Pancreas (tissue), 10 donors: ENCODE data around the gene PKP1. TPM values are rescaled to one million over a fixed set of nuclear protein-coding genes. Genes with fewer than 3 reads are reported as not detected.

Experiments used
- ATAC-seq, 4 donors: fragments of 200-7000 bp; cut with Tn5 transposase; one replicate each; pipeline versions ENCODE4 v1.8.0 to v1.9.1; 2020; ENCODE audit warnings: mild to moderate bottlenecking in 4 of 4, moderate library complexity in 4 of 4
- DNase-seq, 6 donors: peaks; one replicate each; pipeline ENCODE4 v3.0.0-alpha.2; 2020
- FAIRE-seq: peaks from 2 replicates; lab custom pipeline; 2012; peaks lifted over from hg19 to GRCh38; lab: Jason Lieb, UNC
- H3K27ac ChIP-seq, 4 donors: fragments of 200-600 bp; sonication (generic); 1 replicate in 3 of 4; 2 replicates in 1 of 4; pipeline versions ENCODE4 v1.5.0 to v1.8.0; 2020
- H3K27me3 ChIP-seq, 4 donors: fragments of 200-600 bp; one replicate each; pipeline ENCODE4 v1.8.0; 2021
- H3K36me3 ChIP-seq, 3 donors: fragments of 200-600 bp; sonication (generic) in 1 of 3; one replicate each; pipeline versions ENCODE4 v1.5.0 to v1.8.0; 2020 to 2021
- H3K4me1 ChIP-seq, 3 donors: fragments of 200-600 bp; one replicate each; pipeline ENCODE4 v1.8.0; 2021
- H3K4me3 ChIP-seq, 4 donors: fragments of 200-600 bp; sonication (generic) in 2 of 4; one replicate each; pipeline versions ENCODE4 v1.5.0 to v1.8.0; 2020 to 2021
- H3K9me3 ChIP-seq, 4 donors: fragments of 200-600 bp; one replicate each; pipeline ENCODE4 v1.8.0; 2021
- WGBS, 2 donors: extraction: QIAGEN DNeasy Blood & Tissue Kit; methylation state at CpG; one replicate each; pipeline ENCODE4 v1.1.7; 2013; 5-methylcytosine and 5-hydroxymethylcytosine counted together
- intact Hi-C, 3 donors: fragments of 100-400 bp; cut with DNase I; formaldehyde crosslinking; loops; one replicate each; pipeline versions ENCODE4 v1.11.1 to v1.14.2; 2022
- polyA plus RNA-seq, 2 donors: library from polyadenylated mRNA; stranded (reverse); fragments of 200-250 nt; gene quantifications; one replicate each; pipeline ENCODE4 v1.2.3, GENCODE V29; 2013
- total RNA-seq, 6 donors: library from RNA; stranded (reverse); fragmentation: NEBNext Ultra II Directional in 4 of 6; extraction: Animal tissue kit (Norgen Biotek cat#: 25700) in 4 of 6; gene quantifications; one replicate each; pipeline versions ENCODE4 v1.2.1 to v1.2.4, GENCODE V29; 2021 to 2023
- TF ChIP-seq, protein P1 (sequence below), 4 donors: fragments of 200-600 bp; sonication (generic) in 3 of 4; IDR thresholded peaks; one replicate each; pipeline versions ENCODE4 v1.5.0 to v1.8.0; 2021; ENCODE audit warnings: antibody characterized with exemption in 4 of 4
- donor health status: healthy with polysubstance abuse.
- donor health status: DM: no; HTN: no; CAD: no; lungs with moderate emphysema.
- donor health status: DM: no; HTN: no; CAD: no.
- donor health status: control.
- donor health status: control.
- donor health status: Bipolar disorder and iron deficiency.
- donor health status: DM: yes; HTN: yes; CAD: no.
- donor health status: DM: no; HTN: no; CAD: no.
- donor health status: DM: no; HTN: no; CAD: no.
- donor health status: DM: yes; HTN: yes; CAD: no.

Gene PKP1
- total and polyA plus RNA-seq, 8 donors: 0.04 to 0.37 (median 0.12) TPM; not detected in 1

DNA sequence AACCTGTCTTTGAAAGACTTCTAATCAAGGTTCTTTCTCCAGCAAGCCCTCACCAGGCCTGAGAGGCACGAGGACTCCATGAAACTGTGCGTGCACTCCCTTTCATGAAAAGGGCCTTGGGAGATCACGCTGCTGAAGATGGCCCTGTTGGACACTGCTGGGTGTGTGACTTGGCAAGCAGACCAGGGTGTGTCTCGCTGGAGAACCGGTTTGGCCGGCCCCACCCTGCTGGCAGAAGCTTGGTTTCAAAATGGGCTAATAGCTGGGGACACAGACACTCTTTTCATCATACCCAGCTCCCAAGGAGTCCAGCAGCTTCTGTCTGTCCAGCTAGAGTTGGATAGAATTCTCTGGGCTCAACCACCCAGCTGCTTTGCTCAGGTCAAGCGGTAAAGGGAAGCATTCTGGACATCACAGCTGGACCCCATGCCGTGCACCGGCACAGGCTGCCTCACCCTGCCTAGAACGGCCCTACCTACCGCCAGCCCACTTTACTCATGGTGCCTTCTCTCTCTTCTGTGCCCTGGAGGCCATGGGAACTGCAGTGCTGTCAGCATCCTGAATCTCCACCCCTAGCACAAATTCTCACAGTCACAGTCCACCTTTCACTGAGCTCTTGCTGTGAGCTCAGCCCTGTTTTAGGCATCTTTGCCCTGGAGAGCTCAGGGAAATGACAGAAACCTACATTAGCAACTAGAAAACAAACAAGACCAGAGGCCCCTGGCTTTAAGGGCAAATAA is 24.6 kb downstream of the PKP1 start:
- Histone ChIP-seq H3K9me3 (no peaks in the 10 kb centered on the region), H3K27me3 (no peaks in the 10 kb centered on the region), H3K4me3 (no peak overlapping the region), H3K36me3 (no peaks in the 10 kb centered on the region), H3K27ac (no peak overlapping the region), H3K4me1 (no peaks in the 10 kb centered on the region)
- TF ChIP-seq, protein P1, sequence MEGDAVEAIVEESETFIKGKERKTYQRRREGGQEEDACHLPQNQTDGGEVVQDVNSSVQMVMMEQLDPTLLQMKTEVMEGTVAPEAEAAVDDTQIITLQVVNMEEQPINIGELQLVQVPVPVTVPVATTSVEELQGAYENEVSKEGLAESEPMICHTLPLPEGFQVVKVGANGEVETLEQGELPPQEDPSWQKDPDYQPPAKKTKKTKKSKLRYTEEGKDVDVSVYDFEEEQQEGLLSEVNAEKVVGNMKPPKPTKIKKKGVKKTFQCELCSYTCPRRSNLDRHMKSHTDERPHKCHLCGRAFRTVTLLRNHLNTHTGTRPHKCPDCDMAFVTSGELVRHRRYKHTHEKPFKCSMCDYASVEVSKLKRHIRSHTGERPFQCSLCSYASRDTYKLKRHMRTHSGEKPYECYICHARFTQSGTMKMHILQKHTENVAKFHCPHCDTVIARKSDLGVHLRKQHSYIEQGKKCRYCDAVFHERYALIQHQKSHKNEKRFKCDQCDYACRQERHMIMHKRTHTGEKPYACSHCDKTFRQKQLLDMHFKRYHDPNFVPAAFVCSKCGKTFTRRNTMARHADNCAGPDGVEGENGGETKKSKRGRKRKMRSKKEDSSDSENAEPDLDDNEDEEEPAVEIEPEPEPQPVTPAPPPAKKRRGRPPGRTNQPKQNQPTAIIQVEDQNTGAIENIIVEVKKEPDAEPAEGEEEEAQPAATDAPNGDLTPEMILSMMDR (IDR thresholded peaks at IDR 0.05): no peak
- intact Hi-C loops: no loop called here
- WGBS, 2 donors: 68% methylated on average over 11 of the region's 11 CpGs
- ATAC-seq (no peak), DNase-seq (no peak), FAIRE-seq (no peak)

DNA sequence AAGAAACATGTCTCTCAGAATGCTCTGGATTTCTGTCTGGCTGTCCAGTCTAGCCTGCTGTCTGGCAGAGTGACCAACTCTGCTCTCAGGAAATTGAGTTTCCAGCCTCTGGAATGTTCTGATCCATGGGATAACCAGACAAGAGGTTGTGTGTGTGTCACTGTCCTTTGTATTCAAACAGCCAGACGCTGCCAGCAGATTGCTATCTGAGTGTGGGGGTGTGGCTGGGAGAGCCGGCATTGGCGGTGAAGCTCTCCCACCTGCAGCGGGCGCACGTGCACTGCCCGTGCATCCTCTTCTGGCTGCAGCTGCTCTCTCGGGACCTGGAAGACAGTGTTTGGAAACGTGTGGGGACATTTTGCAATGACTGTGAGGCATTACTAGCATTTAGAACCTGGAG is 26.1 kb downstream of the PKP1 start:
- H3K36me3 ChIP-seq: no peaks in the 10 kb centered on the region
- peak in 4 of 6 donors; percentile 40 to 56 (median 44) for DNase-seq
- H3K27ac ChIP-seq: no peak overlapping the region
- ATAC-seq: peak; percentile 73 to 87 (median 78)
- no peaks in the 10 kb centered on the region for H3K9me3 ChIP-seq
- 16 to 33% methylated on average over 9 of the region's 9 CpGs for WGBS, 2 donors
- intact Hi-C loops: no loop called here
- no peak overlapping the region for H3K4me3 ChIP-seq
- FAIRE-seq: no peak
- TF ChIP-seq, protein P1 (IDR thresholded peaks at IDR 0.05): no peak
- no peaks in the 10 kb centered on the region for H3K4me1 ChIP-seq
- H3K27me3 ChIP-seq: no peaks in the 10 kb centered on the region

DNA sequence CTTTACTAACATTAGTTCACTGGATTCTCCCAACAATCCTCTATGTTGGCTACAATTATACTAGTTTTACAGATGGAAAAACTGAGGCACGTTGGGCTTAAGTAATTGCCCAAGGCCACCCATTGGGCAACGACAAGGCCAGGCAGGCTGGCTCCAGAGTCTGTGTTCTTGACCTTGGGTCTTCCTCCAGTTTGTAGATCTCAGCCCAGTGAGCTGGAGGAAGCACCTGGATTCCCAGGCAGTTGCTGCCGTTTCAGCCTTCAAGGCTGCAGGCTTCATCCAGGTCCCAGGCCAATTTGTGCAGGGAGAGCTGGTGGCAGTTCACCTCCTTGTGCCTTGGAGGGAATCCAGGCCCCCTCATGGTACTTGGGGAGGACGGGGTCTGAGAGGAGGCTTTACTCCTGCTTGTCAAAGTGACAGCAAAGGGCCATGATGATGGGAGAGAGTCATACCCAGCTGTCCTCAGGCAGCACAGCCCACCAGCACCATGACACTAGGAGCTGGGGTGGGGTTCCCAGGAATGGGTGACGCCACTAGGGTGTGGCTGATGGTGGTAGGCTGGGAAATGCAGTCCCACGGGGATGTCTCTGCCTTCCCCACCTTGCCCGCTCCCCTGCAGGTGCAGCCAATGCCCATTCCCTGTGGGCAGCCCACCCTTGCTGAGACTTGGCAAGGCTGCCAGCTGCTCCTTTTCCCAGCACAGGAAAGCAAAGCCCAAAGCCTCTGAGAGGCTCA is 27.1 kb downstream of the PKP1 start:
- ATAC-seq (peak in 2 of 4 donors; percentile 6 to 29), DNase-seq (no peak), FAIRE-seq (no peak)
- Histone ChIP-seq H3K4me1 (no peaks in the 10 kb centered on the region), H3K27me3 (no peaks in the 10 kb centered on the region), H3K9me3 (no peaks in the 10 kb centered on the region), H3K27ac (peak overlapping the region in 1 of 4 donors; percentile 9), H3K4me3 (no peak overlapping the region), H3K36me3 (no peaks in the 10 kb centered on the region)
- WGBS, 2 donors: 47 to 52% methylated on average over 7 of the region's 7 CpGs
- TF ChIP-seq, protein P1 (IDR thresholded peaks at IDR 0.05): no peak
- intact Hi-C loops: no loop called here

DNA sequence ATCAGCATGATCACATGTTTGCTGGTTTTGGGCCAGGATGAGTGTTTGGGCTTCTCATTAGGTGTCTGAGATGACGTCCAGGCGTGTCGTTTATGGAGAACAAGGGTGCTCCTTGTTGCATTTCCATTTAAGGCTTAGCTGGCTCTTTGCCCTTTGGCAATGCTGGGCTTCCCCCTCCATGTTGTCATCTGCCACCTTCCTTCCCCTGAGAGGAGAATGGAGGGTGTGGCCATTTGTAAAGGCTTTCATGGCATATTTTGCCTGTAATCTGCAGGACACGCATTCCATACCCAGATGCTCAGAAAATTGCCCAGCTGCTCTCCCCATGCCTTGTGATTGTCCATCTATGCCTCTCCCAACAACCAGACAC is 27.7 kb downstream of the PKP1 start:
- ATAC-seq: peak in 3 of 4 donors; percentile 44 to 63 (median 46)
- TF ChIP-seq, protein P1 (IDR thresholded peaks at IDR 0.05): no peak
- no peaks in the 10 kb centered on the region for H3K9me3 ChIP-seq
- intact Hi-C loops: no loop called here
- no peaks in the 10 kb centered on the region for H3K36me3 ChIP-seq
- no peaks in the 10 kb centered on the region for H3K4me1 ChIP-seq
- FAIRE-seq: no peak
- H3K27me3 ChIP-seq: no peaks in the 10 kb centered on the region
- 25 to 35% methylated on average over 4 of the region's 4 CpGs for WGBS, 2 donors
- H3K4me3 ChIP-seq: no peak overlapping the region
- peak in 3 of 6 donors; percentile 15 to 32 (median 30) for DNase-seq
- H3K27ac ChIP-seq: peak overlapping the region in 2 of 4 donors; percentile 8 to 42
